ENCODE measurements around the gene SEPTIN10. TPM values are rescaled to one million over a fixed set of nuclear protein-coding genes. Genes with fewer than 3 reads are reported as not detected.

SEPTIN10 gene
- total and polyA plus RNA-seq, 2 of the 8 experiments (the other 6 are each of a cell fraction or from before 2014, with no cell fraction given), result 23.7 to 101 TPM

GRCh38 chr2:109514857-109515256 lies 98.9 kb downstream of the SEPTIN10 start (continued):
- TF ChIP-seq E2F6 (IDR thresholded peaks at IDR 0.05) (no peak), CREB1 (IDR thresholded peaks at IDR 0.05) (no peak), ZNF274 (IDR thresholded peaks at IDR 0.05; ENCODE audit: borderline replicate concordance, extremely low read depth, low read length) (no peak)

Data from H1 (cell line).